ENCODE measurements around the gene GSK3A.

The GSK3A gene

GRCh38 chr19:42288387-42288786 is 46.0 kb upstream of the GSK3A start:
- no peak for DNase-seq (ENCODE audit: extremely low read depth, low read depth)
- no peak for TF ChIP-seq CTCF (IDR thresholded peaks at IDR 0.05; ENCODE audit: low read depth, low read length, missing control alignments)
- H3K4me3 ChIP-seq (replicated peaks; ENCODE audit: low read depth, low read length): no peak overlapping the region

- no peak for TF ChIP-seq CTCF (IDR thresholded peaks at IDR 0.05; ENCODE audit: low read depth, low read length, missing control alignments)
- H3K4me3 ChIP-seq (replicated peaks; ENCODE audit: low read depth, low read length): no peak overlapping the region
- no peak for DNase-seq (ENCODE audit: extremely low read depth, low read depth)
Observed at GRCh38 chr19:42287827-42288107, 45.4 kb upstream of the GSK3A start.

GRCh38 chr19:42287017-42287826 is 44.8 kb upstream of the GSK3A start:
- DNase-seq (ENCODE audit: extremely low read depth, low read depth): no peak
- no peak for TF ChIP-seq CTCF (IDR thresholded peaks at IDR 0.05; ENCODE audit: low read depth, low read length, missing control alignments)

GRCh38 chr19:42286349-42287016 is 44.1 kb upstream of the GSK3A start:
- no peak for TF ChIP-seq CTCF (IDR thresholded peaks at IDR 0.05; ENCODE audit: low read depth, low read length, missing control alignments)
- no peak overlapping the region; the same call in 1 of the 2 replicates for H3K4me3 ChIP-seq (replicated peaks; ENCODE audit: low read depth, low read length)
- no peak for DNase-seq (ENCODE audit: extremely low read depth, low read depth)

More at GRCh38 chr19:42287017-42287826, 44.8 kb upstream of the GSK3A start:
- no peak overlapping the region for H3K4me3 ChIP-seq (replicated peaks; ENCODE audit: low read depth, low read length)

GRCh38 chr19:42285988-42286348 is 43.6 kb upstream of the GSK3A start:
- H3K4me3 ChIP-seq (replicated peaks; ENCODE audit: low read depth, low read length): peak overlapping the region; percentile 66; the same call in 1 of the 2 replicates
- no peak for TF ChIP-seq CTCF (IDR thresholded peaks at IDR 0.05; ENCODE audit: low read depth, low read length, missing control alignments)
- DNase-seq (ENCODE audit: extremely low read depth, low read depth): no peak

- no peak for DNase-seq (ENCODE audit: extremely low read depth, low read depth)
- no peak for TF ChIP-seq CTCF (IDR thresholded peaks at IDR 0.05; ENCODE audit: low read depth, low read length, missing control alignments)
- H3K4me3 ChIP-seq (replicated peaks; ENCODE audit: low read depth, low read length): peak overlapping the region; percentile 66
Observed at GRCh38 chr19:42285541-42285941, 43.1 kb upstream of the GSK3A start.
